HCT116 (cell line): ENCODE results near the gene EHD4. TPM values are rescaled to one million over a fixed set of nuclear protein-coding genes. Genes with fewer than 3 reads are reported as not detected.

Experiments used
- ATAC-seq: fragments of 200-7000 bp; cut with Tn5 transposase; 2 replicates; pipeline ENCODE4 v1.9.1; 2020; ENCODE audit warnings: mild to moderate bottlenecking, moderate library complexity
- BruUV-seq: library from RNA; stranded (reverse); fragments of 400-500 nt; replicated peaks from 2 replicates; lab custom pipeline; 2021; lab: Mats Ljungman, UMichigan
- CTCF ChIA-PET: fragments of 300-600 bp; sonication (Branson Sonifier 250); formaldehyde crosslinking; loops from one replicate; lab custom pipeline; 2021; ENCODE audit warnings: antibody characterized with exemption; lab: Charles Lee
- POLR2A ChIA-PET: fragments of 300-600, 350-600 bp; sonication (Branson Sonifier 250); formaldehyde crosslinking; loops from one replicate; lab custom pipeline; 2021; ENCODE audit warnings: antibody characterized with exemption; lab: Charles Lee
- RAD21 ChIA-PET, 2 experiments: fragments of 300-600 bp; sonication (Branson Sonifier 250); formaldehyde crosslinking; loops; one replicate each; lab custom pipeline; 2023; ENCODE audit warnings: low total read pairs in 2 of 2; ENCODE audit not compliant: uncharacterized antibody in 2 of 2, unreplicated experiment in 2 of 2, low non-redundant PET in 1 of 2; lab: Charles Lee
- DNase-seq: peaks from one replicate; pipeline ENCODE4 v3.0.0-alpha.2; 2010; ENCODE audit warnings: low read depth, low spot score
- H2AFZ ChIP-seq: fragments of 200-600 bp; shearing (Covaris generic), sonication (generic); 2 replicates; pipeline ENCODE4 v1.6.1; 2017; ENCODE audit warnings: low read depth, mixed run types, mixed read lengths, antibody characterized with exemption, low read length; ENCODE audit not compliant: poor library complexity, severe bottlenecking
- H3K27ac ChIP-seq: 2 replicates; pipeline ENCODE4 v1.5.1; 2012; ENCODE audit warnings: low read depth, low read length
- H3K27me3 ChIP-seq: fragments of 200-600 bp; sonication (generic); 2 replicates; pipeline ENCODE4 v1.6.1; 2016; ENCODE audit warnings: mixed run types, low read length, mixed read lengths; ENCODE audit not compliant: insufficient read depth
- H3K36me3 ChIP-seq, 2 experiments: fragments of 200-500 bp in 1 of 2; fragments of 200-600 bp in 1 of 2; sonication (Bioruptor generic) in 1 of 2; sonication (generic) in 1 of 2; 2 replicates each; pipeline versions ENCODE4 v1.5.1 to v1.6.1; 2014 to 2016; ENCODE audit warnings: low read length in 2 of 2, inconsistent platforms in 1 of 2, mixed read lengths in 1 of 2, mixed run types in 1 of 2; ENCODE audit not compliant: insufficient read depth in 2 of 2, control insufficient read depth in 1 of 2
- H3K4me1 ChIP-seq, 2 experiments: fragments of 200-600 bp in 1 of 2; sonication (generic) in 1 of 2; 2 replicates each; pipeline versions ENCODE4 v1.5.1 to v1.6.1; 2012 to 2017; ENCODE audit warnings: low read length in 2 of 2, inconsistent platforms in 1 of 2, mild to moderate bottlenecking in 1 of 2, mixed read lengths in 1 of 2, mixed run types in 1 of 2, moderate library complexity in 1 of 2; ENCODE audit not compliant: insufficient read depth in 2 of 2, control insufficient read depth in 1 of 2
- H3K4me2 ChIP-seq: fragments of 200-600 bp; sonication (generic); 2 replicates; pipeline ENCODE4 v1.6.1; 2017; ENCODE audit warnings: mixed run types, low read length, mixed read lengths
- H3K4me3 ChIP-seq, 2 experiments: fragments of 200-600 bp in 1 of 2; sonication (generic) in 1 of 2; replicated peaks in 1 of 2; 2 replicates each; pipeline ENCODE4 v1.5.1; 2011 to 2016; ENCODE audit warnings: low read length in 2 of 2, control low read depth in 1 of 2, low read depth in 1 of 2, mild to moderate bottlenecking in 1 of 2, mixed read lengths in 1 of 2, mixed run types in 1 of 2
- H3K79me2 ChIP-seq: fragments of 200-600 bp; sonication (generic); 2 replicates; pipeline ENCODE4 v1.6.1; 2017; ENCODE audit warnings: mild to moderate bottlenecking, mixed run types, low read length, moderate library complexity, mixed read lengths; ENCODE audit not compliant: insufficient read depth
- H3K9ac ChIP-seq: fragments of 200-600 bp; sonication (generic); 2 replicates; pipeline ENCODE4 v1.6.1; 2016; ENCODE audit warnings: low read length, mixed read lengths
- H3K9me2 ChIP-seq: fragments of 200-600 bp; sonication (generic), shearing (Covaris generic); 2 replicates; pipeline ENCODE4 v1.6.1; 2017; ENCODE audit warnings: mixed run types, mild to moderate bottlenecking, moderate library complexity; ENCODE audit not compliant: insufficient read depth
- H3K9me3 ChIP-seq, 2 experiments: fragments of 200-500 bp in 1 of 2; fragments of 200-600 bp in 1 of 2; sonication (Bioruptor generic) in 1 of 2; sonication (generic) in 1 of 2; 2 replicates each; pipeline ENCODE4 v1.6.1; 2014 to 2017; ENCODE audit warnings: low read length in 2 of 2, mixed read lengths in 2 of 2, inconsistent platforms in 1 of 2, low read depth in 1 of 2, mild to moderate bottlenecking in 1 of 2, mixed run types in 1 of 2, moderate library complexity in 1 of 2; ENCODE audit not compliant: control insufficient read depth in 1 of 2, insufficient read depth in 1 of 2
- H4K20me1 ChIP-seq: fragments of 200-600 bp; sonication (generic), shearing (Covaris generic); 2 replicates; pipeline ENCODE4 v1.6.1; 2017; ENCODE audit warnings: mixed run types, mild to moderate bottlenecking, moderate library complexity; ENCODE audit not compliant: insufficient read depth
- EZH2phosphoT487 ChIP-seq: fragments of 200-600 bp; IDR thresholded peaks from 2 replicates; pipeline ENCODE4 v1.6.1; 2018; ENCODE audit warnings: antibody characterized with exemption, borderline replicate concordance
- POLR2AphosphoS5 ChIP-seq: IDR thresholded peaks from 2 replicates; pipeline ENCODE4 v1.6.1; 2011; ENCODE audit warnings: mild to moderate bottlenecking, low read depth, low read length, moderate library complexity
- ZBTB33 ChIP-seq: IDR thresholded peaks from 2 replicates; pipeline ENCODE4 v1.6.1; 2011; ENCODE audit warnings: mild to moderate bottlenecking, low read length, moderate library complexity; ENCODE audit not compliant: insufficient replicate concordance; ENCODE audit errors: extremely low read depth
- ZNF274 ChIP-seq: fragments of 200-500 bp; sonication (Bioruptor generic); IDR thresholded peaks from 2 replicates; pipeline ENCODE4 v1.6.1; 2014; ENCODE audit warnings: mild to moderate bottlenecking, low read depth, low read length, inconsistent platforms
- intact Hi-C: fragments of 100-400 bp; cut with micrococcal nuclease; formaldehyde crosslinking; loops from 2 replicates; pipeline ENCODE4 v1.10.0; 2022
- total RNA-seq: library from RNA; stranded (reverse); gene quantifications from one replicate; pipeline ENCODE4 v1.2.1, GENCODE V29; 2021; ENCODE audit not compliant: unreplicated experiment

EHD4 gene
- total RNA-seq, 1 experiment from 2014 or later: 28.0 TPM

GRCh38 chr15:41900526-41901380 lies 71.6 kb downstream of the EHD4 start:
- H3K9me3 ChIP-seq: no peaks in the 10 kb centered on the region
- H3K79me2 ChIP-seq: no peaks in the 10 kb centered on the region
- H3K9ac ChIP-seq: no peak overlapping the region
- BruUV-seq: no TSS peak
- ChIA-PET POLR2A (no interaction called here), CTCF (no interaction called here), RAD21 (no interaction called here)
- no peak for DNase-seq
- no peaks in the 10 kb centered on the region for H4K20me1 ChIP-seq
- H3K4me3 ChIP-seq: no peak overlapping the region
- no peaks in the 10 kb centered on the region for H3K4me1 ChIP-seq
- no peak overlapping the region for H3K4me2 ChIP-seq
- H3K27me3 ChIP-seq: no peaks in the 10 kb centered on the region
- H3K36me3 ChIP-seq: peaks cover 3 to 6% of the 10 kb centered on the region in 2 experiments; a peak in 1 of 4 replicates
- no peak overlapping the region for H3K27ac ChIP-seq
- intact Hi-C loops: loop anchor here (5.0 to 10.0 kb wide), 3 partner anchors 73 to 433 kb away; partner anchors contain the start of gene JMJD7
- H2AFZ ChIP-seq: no peak overlapping the region
- H3K9me2 ChIP-seq: no peaks in the 10 kb centered on the region
- no peak for TF ChIP-seq ZBTB33
- TF ChIP-seq EZH2phosphoT487: no peak
- TF ChIP-seq ZNF274: no peak
- TF ChIP-seq POLR2AphosphoS5: no peak
- no peak for ATAC-seq
